Type B pancreatic cell (in vitro differentiated cells): ENCODE data around the gene COL8A1. TPM values are rescaled to one million over a fixed set of nuclear protein-coding genes. Genes with fewer than 3 reads are reported as not detected.

Source experiments
- DNase-seq: peaks from one replicate; pipeline ENCODE4 v3.0.0; 2021; ENCODE audit warnings: mixed read lengths; ENCODE audit not compliant: unreplicated experiment; ENCODE audit errors: extremely low spot score
- H3K27ac Mint-ChIP-seq: 2 replicates; pipeline ENCODE4 v1.8.0; 2021; ENCODE audit warnings: mild to moderate bottlenecking, mixed read lengths
- H3K27me3 Mint-ChIP-seq: 2 replicates; pipeline ENCODE4 v1.8.0; 2021; ENCODE audit warnings: mixed read lengths
- H3K36me3 Mint-ChIP-seq: 2 replicates; pipeline ENCODE4 v1.8.0; 2021; ENCODE audit warnings: mixed read lengths
- H3K4me1 Mint-ChIP-seq: one replicate; pipeline ENCODE4 v1.8.0; 2021; ENCODE audit warnings: mixed read lengths; ENCODE audit not compliant: unreplicated experiment
- H3K4me3 Mint-ChIP-seq: 2 replicates; pipeline ENCODE4 v1.8.0; 2021; ENCODE audit warnings: mild to moderate bottlenecking, mixed read lengths
- H3K9me3 Mint-ChIP-seq: 2 replicates; pipeline ENCODE4 v1.8.0; 2021; ENCODE audit warnings: mixed read lengths
- CTCF ChIP-seq: fragments of 200-600 bp; sonication (generic); conservative IDR thresholded peaks from 2 replicates; pipeline ENCODE4 v1.5.0; 2021; ENCODE audit warnings: antibody characterized with exemption, mild to moderate bottlenecking
- total RNA-seq: library from RNA; stranded (reverse); gene quantifications from 2 replicates; pipeline ENCODE4 v1.2.1, GENCODE V29; 2021; ENCODE audit warnings: low replicate concordance

The COL8A1 gene
- total RNA-seq, 1 donor from 2014 or later = 2.6 TPM

GRCh38 chr3:99712291-99712954, 74.0 kb downstream of the COL8A1 start:
- no peaks in the 10 kb centered on the region for H3K36me3 Mint-ChIP-seq
- H3K4me3 Mint-ChIP-seq = no peak overlapping the region
- H3K27ac Mint-ChIP-seq = no peak overlapping the region
- no peak for TF ChIP-seq CTCF
- peaks cover 17% of the 10 kb centered on the region for H3K4me1 Mint-ChIP-seq
- H3K27me3 Mint-ChIP-seq = peaks cover 9% of the 10 kb centered on the region
- H3K9me3 Mint-ChIP-seq = no peaks in the 10 kb centered on the region
- DNase-seq = no peak

- Mint-ChIP-seq H3K27me3 (peaks cover 13% of the 10 kb centered on the region), H3K4me3 (no peak overlapping the region), H3K27ac (no peak overlapping the region), H3K36me3 (no peaks in the 10 kb centered on the region), H3K9me3 (no peaks in the 10 kb centered on the region), H3K4me1 (peaks cover 17% of the 10 kb centered on the region)
- no peak for TF ChIP-seq CTCF
- DNase-seq = no peak
Observed at GRCh38 chr3:99713440-99713839, 75.0 kb downstream of the COL8A1 start.

- DNase-seq = no peak
- TF ChIP-seq CTCF = no peak
- Mint-ChIP-seq H3K36me3 (no peaks in the 10 kb centered on the region), H3K4me1 (peaks cover 17% of the 10 kb centered on the region), H3K9me3 (no peaks in the 10 kb centered on the region), H3K27ac (no peak overlapping the region), H3K27me3 (peaks cover 13% of the 10 kb centered on the region), H3K4me3 (no peak overlapping the region)
Observed at GRCh38 chr3:99714146-99714545, 75.8 kb downstream of the COL8A1 start.

GRCh38 chr3:99714575-99714974, 76.2 kb downstream of the COL8A1 start:
- Mint-ChIP-seq H3K9me3 (no peaks in the 10 kb centered on the region), H3K27me3 (peaks cover 15% of the 10 kb centered on the region), H3K36me3 (no peaks in the 10 kb centered on the region), H3K4me3 (no peak overlapping the region), H3K27ac (no peak overlapping the region), H3K4me1 (peaks cover 17% of the 10 kb centered on the region)
- no peak for DNase-seq
- TF ChIP-seq CTCF = no peak

- Mint-ChIP-seq H3K4me3 (no peak overlapping the region), H3K9me3 (no peaks in the 10 kb centered on the region), H3K27ac (no peak overlapping the region), H3K4me1 (peaks cover 26% of the 10 kb centered on the region), H3K27me3 (peaks cover 20% of the 10 kb centered on the region), H3K36me3 (no peaks in the 10 kb centered on the region)
- DNase-seq = no peak
- TF ChIP-seq CTCF = no peak
Observed at GRCh38 chr3:99716463-99716995, 78.1 kb downstream of the COL8A1 start.
